HCT116 (cell line): ENCODE data around the gene TRMT2A.

Experiments used
- CEBPB ChIP-seq: IDR thresholded peaks from 2 replicates; pipeline ENCODE4 v1.6.1; 2012; ENCODE audit warnings: low read depth
- EZH2 ChIP-seq: fragments of 200-600 bp; sonication (generic); IDR thresholded peaks from 2 replicates; pipeline ENCODE4 v1.6.1; 2017; ENCODE audit warnings: antibody characterized with exemption, mixed run types
- POLR2A ChIP-seq: IDR thresholded peaks from 2 replicates; pipeline ENCODE4 v1.7.0; 2011; ENCODE audit warnings: borderline replicate concordance; ENCODE audit not compliant: insufficient read depth, insufficient read length; ENCODE audit errors: extremely low read depth
- POLR2AphosphoS5 ChIP-seq: IDR thresholded peaks from 2 replicates; pipeline ENCODE4 v1.6.1; 2011; ENCODE audit warnings: mild to moderate bottlenecking, low read depth, low read length, moderate library complexity
- RAD21 ChIP-seq: IDR thresholded peaks from 2 replicates; pipeline ENCODE4 v1.6.1; 2012; ENCODE audit warnings: low read depth, mild to moderate bottlenecking
- SIN3A ChIP-seq: IDR thresholded peaks from 2 replicates; pipeline ENCODE4 v1.6.1; 2012; ENCODE audit warnings: low read depth
- TCF7L2 ChIP-seq: IDR thresholded peaks from 2 replicates; pipeline ENCODE4 v1.7.0; 2011; ENCODE audit warnings: borderline replicate concordance, inconsistent platforms; ENCODE audit not compliant: insufficient read depth, insufficient read length; ENCODE audit errors: extremely low read depth
- ZNF274 ChIP-seq: fragments of 200-500 bp; sonication (Bioruptor generic); IDR thresholded peaks from 2 replicates; pipeline ENCODE4 v1.6.1; 2014; ENCODE audit warnings: mild to moderate bottlenecking, low read depth, low read length, inconsistent platforms
- TF ChIP-seq, protein P1 (sequence below), 3 experiments: fragments of 200-600 bp in 1 of 3; sonication (generic) in 1 of 3; IDR thresholded peaks in 2 of 3; conservative IDR thresholded peaks in 1 of 3; 2 replicates each; pipeline ENCODE4 v1.5.1; 2012 to 2017; ENCODE audit warnings: low read depth in 2 of 3, low read length in 2 of 3, antibody characterized with exemption in 1 of 3, borderline replicate concordance in 1 of 3, control low read depth in 1 of 3, mild to moderate bottlenecking in 1 of 3, mixed read lengths in 1 of 3, mixed run types in 1 of 3, moderate library complexity in 1 of 3; ENCODE audit not compliant: insufficient read depth in 1 of 3
- TF ChIP-seq, protein P2 (sequence below): IDR thresholded peaks from 2 replicates; pipeline ENCODE4 v1.6.1; 2012
- TF ChIP-seq, protein P3 (sequence below): IDR thresholded peaks from 2 replicates; pipeline ENCODE4 v1.6.1; 2012
- TF ChIP-seq, protein P4 (sequence below): IDR thresholded peaks from 2 replicates; pipeline ENCODE4 v1.6.1; 2012; ENCODE audit warnings: low read depth

DNA sequence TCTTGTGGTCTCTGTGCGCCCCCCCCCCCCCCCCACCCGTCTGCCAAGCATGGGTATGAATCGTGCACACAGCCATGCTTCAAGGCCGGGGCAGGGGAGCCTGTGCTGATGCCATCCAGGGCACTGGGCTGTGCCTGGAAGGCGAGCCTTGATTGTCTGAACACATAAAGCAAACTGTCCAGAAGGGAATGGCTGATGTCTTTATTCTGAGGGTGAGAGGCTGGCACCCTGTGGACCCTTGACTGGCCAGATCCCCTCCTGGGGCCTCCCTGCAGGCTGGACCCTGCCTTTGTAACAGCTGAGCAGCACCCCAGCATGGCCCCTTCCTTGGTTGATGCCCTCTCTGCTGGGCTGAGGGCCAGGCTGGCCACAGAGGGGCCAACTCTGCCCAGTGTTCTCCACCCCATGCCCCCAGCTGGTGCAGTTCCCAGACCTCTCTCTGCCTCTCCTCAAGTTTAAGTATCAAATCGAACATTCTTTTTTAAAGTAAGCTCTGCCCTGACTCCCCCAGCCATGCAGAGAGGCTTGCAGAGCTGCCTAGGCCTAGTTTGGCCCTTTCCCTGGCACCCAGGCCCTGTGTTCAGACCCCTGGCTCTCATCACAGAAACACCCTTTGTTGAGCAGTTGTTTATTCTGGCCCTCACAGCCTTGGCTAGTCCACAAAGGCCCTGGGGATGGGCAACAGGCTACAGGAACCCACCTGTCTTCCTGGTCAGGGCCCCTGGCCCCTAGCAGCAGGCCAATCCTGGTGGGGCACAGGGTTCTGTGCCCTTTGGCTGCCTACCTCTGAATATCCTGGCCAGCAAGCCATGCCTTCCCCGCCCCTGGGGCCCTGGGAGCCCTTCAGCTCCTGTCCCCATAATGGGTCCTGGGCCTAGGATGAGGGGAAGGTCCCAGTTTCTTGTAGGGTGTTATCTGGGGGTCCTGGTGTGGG lies 5.1 kb downstream of the TRMT2A start:
- TF ChIP-seq POLR2AphosphoS5, result peak; percentile 12; the same call in 1 of the 2 replicates
- TF ChIP-seq, protein P1, sequence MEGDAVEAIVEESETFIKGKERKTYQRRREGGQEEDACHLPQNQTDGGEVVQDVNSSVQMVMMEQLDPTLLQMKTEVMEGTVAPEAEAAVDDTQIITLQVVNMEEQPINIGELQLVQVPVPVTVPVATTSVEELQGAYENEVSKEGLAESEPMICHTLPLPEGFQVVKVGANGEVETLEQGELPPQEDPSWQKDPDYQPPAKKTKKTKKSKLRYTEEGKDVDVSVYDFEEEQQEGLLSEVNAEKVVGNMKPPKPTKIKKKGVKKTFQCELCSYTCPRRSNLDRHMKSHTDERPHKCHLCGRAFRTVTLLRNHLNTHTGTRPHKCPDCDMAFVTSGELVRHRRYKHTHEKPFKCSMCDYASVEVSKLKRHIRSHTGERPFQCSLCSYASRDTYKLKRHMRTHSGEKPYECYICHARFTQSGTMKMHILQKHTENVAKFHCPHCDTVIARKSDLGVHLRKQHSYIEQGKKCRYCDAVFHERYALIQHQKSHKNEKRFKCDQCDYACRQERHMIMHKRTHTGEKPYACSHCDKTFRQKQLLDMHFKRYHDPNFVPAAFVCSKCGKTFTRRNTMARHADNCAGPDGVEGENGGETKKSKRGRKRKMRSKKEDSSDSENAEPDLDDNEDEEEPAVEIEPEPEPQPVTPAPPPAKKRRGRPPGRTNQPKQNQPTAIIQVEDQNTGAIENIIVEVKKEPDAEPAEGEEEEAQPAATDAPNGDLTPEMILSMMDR (IDR thresholded peaks at IDR 0.05 in 2 of 3, conservative IDR thresholded peaks at IDR 0.05 in 1 of 3; ENCODE audit: borderline replicate concordance in 1 of 3, insufficient read depth in 1 of 3, low read depth in 2 of 3, low read length in 2 of 3), result no peak
- no peak for TF ChIP-seq EZH2
- TF ChIP-seq, protein P2, sequence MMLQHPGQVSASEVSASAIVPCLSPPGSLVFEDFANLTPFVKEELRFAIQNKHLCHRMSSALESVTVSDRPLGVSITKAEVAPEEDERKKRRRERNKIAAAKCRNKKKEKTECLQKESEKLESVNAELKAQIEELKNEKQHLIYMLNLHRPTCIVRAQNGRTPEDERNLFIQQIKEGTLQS, result no peak
- no peak for TF ChIP-seq CEBPB
- TF ChIP-seq ZNF274, result no peak
- peak; percentile 24; the same call in 1 of the 2 replicates for TF ChIP-seq SIN3A
- no peak for TF ChIP-seq POLR2A
- no peak for TF ChIP-seq TCF7L2
- TF ChIP-seq, protein P3, sequence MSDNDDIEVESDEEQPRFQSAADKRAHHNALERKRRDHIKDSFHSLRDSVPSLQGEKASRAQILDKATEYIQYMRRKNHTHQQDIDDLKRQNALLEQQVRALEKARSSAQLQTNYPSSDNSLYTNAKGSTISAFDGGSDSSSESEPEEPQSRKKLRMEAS, result no peak
- no peak for TF ChIP-seq RAD21
- TF ChIP-seq, protein P4, sequence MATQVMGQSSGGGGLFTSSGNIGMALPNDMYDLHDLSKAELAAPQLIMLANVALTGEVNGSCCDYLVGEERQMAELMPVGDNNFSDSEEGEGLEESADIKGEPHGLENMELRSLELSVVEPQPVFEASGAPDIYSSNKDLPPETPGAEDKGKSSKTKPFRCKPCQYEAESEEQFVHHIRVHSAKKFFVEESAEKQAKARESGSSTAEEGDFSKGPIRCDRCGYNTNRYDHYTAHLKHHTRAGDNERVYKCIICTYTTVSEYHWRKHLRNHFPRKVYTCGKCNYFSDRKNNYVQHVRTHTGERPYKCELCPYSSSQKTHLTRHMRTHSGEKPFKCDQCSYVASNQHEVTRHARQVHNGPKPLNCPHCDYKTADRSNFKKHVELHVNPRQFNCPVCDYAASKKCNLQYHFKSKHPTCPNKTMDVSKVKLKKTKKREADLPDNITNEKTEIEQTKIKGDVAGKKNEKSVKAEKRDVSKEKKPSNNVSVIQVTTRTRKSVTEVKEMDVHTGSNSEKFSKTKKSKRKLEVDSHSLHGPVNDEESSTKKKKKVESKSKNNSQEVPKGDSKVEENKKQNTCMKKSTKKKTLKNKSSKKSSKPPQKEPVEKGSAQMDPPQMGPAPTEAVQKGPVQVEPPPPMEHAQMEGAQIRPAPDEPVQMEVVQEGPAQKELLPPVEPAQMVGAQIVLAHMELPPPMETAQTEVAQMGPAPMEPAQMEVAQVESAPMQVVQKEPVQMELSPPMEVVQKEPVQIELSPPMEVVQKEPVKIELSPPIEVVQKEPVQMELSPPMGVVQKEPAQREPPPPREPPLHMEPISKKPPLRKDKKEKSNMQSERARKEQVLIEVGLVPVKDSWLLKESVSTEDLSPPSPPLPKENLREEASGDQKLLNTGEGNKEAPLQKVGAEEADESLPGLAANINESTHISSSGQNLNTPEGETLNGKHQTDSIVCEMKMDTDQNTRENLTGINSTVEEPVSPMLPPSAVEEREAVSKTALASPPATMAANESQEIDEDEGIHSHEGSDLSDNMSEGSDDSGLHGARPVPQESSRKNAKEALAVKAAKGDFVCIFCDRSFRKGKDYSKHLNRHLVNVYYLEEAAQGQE, result no peak
